Adrenal gland (tissue), 12 donors: Measurements from ENCODE around the gene TRIML2. TPM values are rescaled to one million over a fixed set of nuclear protein-coding genes. Genes with fewer than 3 reads are reported as not detected.

Source experiments
- DNase-seq, 7 donors: peaks; one replicate each; pipeline ENCODE4 v3.0.0-alpha.2; 2019 to 2020
- H3K27ac ChIP-seq, 5 donors: fragments of 200-600 bp; sonication (generic) in 4 of 5; 1 replicate in 3 of 5; 2 replicates in 2 of 5; pipeline versions ENCODE4 v1.5.1 to v1.8.0; 2016 to 2020; ENCODE audit warnings: mild to moderate bottlenecking in 1 of 5
- H3K27me3 ChIP-seq: fragments of 200-600 bp; 2 replicates; pipeline ENCODE4 v1.8.0; 2021
- H3K36me3 ChIP-seq, 2 donors: fragments of 200-600 bp; replicated peaks in 1 of 2; 1 replicate in 1 of 2; 2 replicates in 1 of 2; pipeline versions ENCODE4 v1.5.1 to v1.8.0; 2018 to 2022
- H3K4me1 ChIP-seq, 2 donors: fragments of 200-600 bp; replicated peaks in 1 of 2; 1 replicate in 1 of 2; 2 replicates in 1 of 2; pipeline versions ENCODE4 v1.5.1 to v1.8.0; 2018 to 2021
- H3K4me3 ChIP-seq, 4 donors: fragments of 200-600 bp; sonication (generic) in 3 of 4; one replicate each; pipeline ENCODE4 v1.5.1; 2016 to 2018
- H3K9me3 ChIP-seq, 3 donors: fragments of 200-600 bp; sonication (generic) in 1 of 3; replicated peaks in 1 of 3; 1 replicate in 2 of 3; 2 replicates in 1 of 3; pipeline versions ENCODE4 v1.5.1 to v1.8.0; 2016 to 2021
- CTCF ChIP-seq, 6 experiments: fragments of 450-650 bp in 4 of 6; fragments of 200-600 bp in 2 of 6; sonication (generic) in 1 of 6; IDR thresholded peaks; 1 replicate in 5 of 6; 2 replicates in 1 of 6; pipeline versions ENCODE4 v1.5.1 to v1.8.0; 2016 to 2021; ENCODE audit warnings: antibody characterized with exemption in 6 of 6, mild to moderate bottlenecking in 2 of 6, moderate library complexity in 1 of 6
- POLR2A ChIP-seq, 2 donors: fragments of 450-650 bp; IDR thresholded peaks; one replicate each; pipeline ENCODE4 v1.6.1; 2017; ENCODE audit warnings: antibody characterized with exemption in 2 of 2, mild to moderate bottlenecking in 2 of 2, moderate library complexity in 1 of 2
- WGBS, 4 donors: extraction: QIAGEN DNeasy Blood & Tissue Kit in 2 of 4; methylation state at CpG; one replicate each; pipeline versions ENCODE4 v1.1.5 to v1.1.7; 2013 to 2017; 5-methylcytosine and 5-hydroxymethylcytosine counted together
- intact Hi-C, 2 donors: fragments of 100-400 bp; cut with DNase I; formaldehyde crosslinking; loops; one replicate each; pipeline versions ENCODE4 v1.14.1 to v1.15.0; 2022 to 2023
- polyA plus RNA-seq, 3 donors: library from polyadenylated mRNA; stranded (reverse); fragments of 200-250 nt in 2 of 3; fragments of 350-450 nt in 1 of 3; fragmentation: Illumina TruSeq in 1 of 3; extraction: RNeasy Lipid Tissue Mini Kit (QIAGEN cat#74804) in 1 of 3; gene quantifications; one replicate each; pipeline ENCODE4 v1.2.3, GENCODE V29; 2013 to 2014
- small RNA-seq, 2 donors: library from RNA; depleted of rRNA; stranded (forward); fragments of <200 nt; gene quantifications; one replicate each; pipeline ENCODE3, GENCODE V24; 2016
- total RNA-seq, 9 donors: library from RNA; depleted of rRNA in 4 of 9; stranded (reverse); fragments of >200 nt in 4 of 9; fragments of 120-200 nt in 1 of 9; fragmentation: NEBNext Ultra II Directional in 1 of 9; extraction: Animal tissue kit (Norgen Biotek cat#: 25700) in 1 of 9; gene quantifications; one replicate each; pipeline versions ENCODE4 v1.1.0 to v1.2.4, GENCODE V29; 2013 to 2023
- donor health status: healthy with polysubstance abuse.
- donor health status: Bipolar disorder and iron deficiency.
- donor health status: DM: yes; HTN: yes; CAD: no.
- donor health status: DM: no; HTN: no; CAD: no.
- donor health status: DM: no; HTN: no; CAD: no.
- donor health status: DM: yes; HTN: yes; CAD: no.

TRIML2 gene
- total and polyA plus RNA-seq, 12 donors = 0.11 to 0.51 (median 0.18) TPM; not detected in 6

- TF ChIP-seq CTCF (IDR thresholded peaks at IDR 0.05) = no peak
- no peak for TF ChIP-seq POLR2A (IDR thresholded peaks at IDR 0.05)
- intact Hi-C loops = no loop called here
These were observed 67.2 kb downstream of the TRIML2 start for GRCh38 chr4:188042191-188042590.

GRCh38 chr4:188041721-188042120 lies 67.7 kb downstream of the TRIML2 start:
- H3K4me1 ChIP-seq = no peaks in the 10 kb centered on the region

More at GRCh38 chr4:188042191-188042590, 67.2 kb downstream of the TRIML2 start:
- DNase-seq = no peak
- Histone ChIP-seq H3K27me3 (no peaks in the 10 kb centered on the region), H3K9me3 (no peaks in the 10 kb centered on the region), H3K4me3 (no peak overlapping the region), H3K4me1 (no peaks in the 10 kb centered on the region), H3K27ac (no peak overlapping the region), H3K36me3 (no peaks in the 10 kb centered on the region)
- WGBS, 4 donors = 71 to 90% (median 79%) methylated on average over 13 to 15 of the region's 15 CpGs

More at GRCh38 chr4:188041721-188042120, 67.7 kb downstream of the TRIML2 start:
- Histone ChIP-seq H3K9me3 (no peaks in the 10 kb centered on the region), H3K27me3 (no peaks in the 10 kb centered on the region), H3K4me3 (no peak overlapping the region), H3K27ac (no peak overlapping the region), H3K36me3 (no peaks in the 10 kb centered on the region)
- TF ChIP-seq CTCF (IDR thresholded peaks at IDR 0.05) (no peak), POLR2A (IDR thresholded peaks at IDR 0.05) (no peak)
- DNase-seq = no peak
- 83 to 92% (median 90%) methylated on average over 19 to 21 of the region's 21 CpGs for WGBS, 4 donors
- intact Hi-C loops = no loop called here

Small RNA genes within 50 kb of the gene (small RNA-seq; reads per million reads assigned to genes)
- 0 to 0.12 reads per million in 2 donors for gene RNU6-173P

Other genes with a start within 250 kb of the TRIML2 start
- under 1 TPM in 2 of 9 donors, not detected in 7; 0.06 to 0.08 TPM for gene ZFP42, start 113.8 kb downstream of the TRIML2 start, total RNA-seq
- gene ZFP42, start 113.8 kb downstream of the TRIML2 start, polyA plus RNA-seq = not detected
- not detected for gene TRIML1, start 29.8 kb upstream of the TRIML2 start, total RNA-seq
- not detected for gene TRIML1, start 29.8 kb upstream of the TRIML2 start, polyA plus RNA-seq